ENCODE results near the gene TTC7B. TPM values are rescaled to one million over a fixed set of nuclear protein-coding genes. Genes with fewer than 3 reads are reported as not detected.
"Not testable (repeated sequence)": the region's sequence is repeated elsewhere in the genome, so short reads cannot be mapped to it uniquely, and the experiment has no call there.

The TTC7B gene
- 10.6 TPM for total RNA-seq

- DNase-seq (ENCODE audit: low spot score in 2 of 2) (peak; percentile 92 to 94), FAIRE-seq (no peak)
Observed at GRCh38 chr14:90815822-90816662, at the start of gene TTC7B. Gene TTC7B, minus strand, starts transcription at chr14:90816430. Its CDS starts 135 bp downstream, at chr14:90816295.

- FAIRE-seq (no peak), DNase-seq (ENCODE audit: low spot score in 2 of 2) (no peak)
Observed at GRCh38 chr14:90864741-90865140, 48.5 kb upstream of the TTC7B start.

GRCh38 chr14:90858511-90858910 is 42.3 kb upstream of the TTC7B start:
- DNase-seq (ENCODE audit: low spot score in 2 of 2) (no peak), FAIRE-seq (no peak)

GRCh38 chr14:90857866-90858265 is 41.6 kb upstream of the TTC7B start:
- no peak for FAIRE-seq

GRCh38 chr14:90856115-90856514 is 39.9 kb upstream of the TTC7B start:
- FAIRE-seq; DNase-seq (ENCODE audit: low spot score in 2 of 2): not testable (repeated sequence)

More at GRCh38 chr14:90857866-90858265, 41.6 kb upstream of the TTC7B start:
- no peak for DNase-seq (ENCODE audit: low spot score in 2 of 2)

- no peak for FAIRE-seq
- no peak for DNase-seq (ENCODE audit: low spot score in 2 of 2)
Observed at GRCh38 chr14:90853116-90853515, 36.9 kb upstream of the TTC7B start.

GRCh38 chr14:90851327-90852036 is 35.3 kb upstream of the TTC7B start:
- FAIRE-seq, result peak; percentile 10
- no peak for DNase-seq (ENCODE audit: low spot score in 2 of 2)

- no peak for DNase-seq (ENCODE audit: low spot score in 2 of 2)
- FAIRE-seq, result no peak
Observed at GRCh38 chr14:90850487-90850886, 34.3 kb upstream of the TTC7B start.

GRCh38 chr14:90849787-90850444 is 33.7 kb upstream of the TTC7B start:
- no peak for FAIRE-seq

GRCh38 chr14:90848944-90849731 is 32.9 kb upstream of the TTC7B start:
- FAIRE-seq (no peak), DNase-seq (ENCODE audit: low spot score in 2 of 2) (no peak)

More at GRCh38 chr14:90849787-90850444, 33.7 kb upstream of the TTC7B start:
- no peak for DNase-seq (ENCODE audit: low spot score in 2 of 2)

- no peak for FAIRE-seq
- no peak for DNase-seq (ENCODE audit: low spot score in 2 of 2)
Observed at GRCh38 chr14:90846511-90846910, 30.3 kb upstream of the TTC7B start.

- DNase-seq (ENCODE audit: low spot score in 2 of 2), result no peak
- no peak for FAIRE-seq
Observed at GRCh38 chr14:90844321-90844720, 28.1 kb upstream of the TTC7B start.

- no peak for FAIRE-seq
- peak in 1 of 2 donors; percentile 46 for DNase-seq (ENCODE audit: low spot score in 2 of 2)
Observed at GRCh38 chr14:90842726-90843125, 26.5 kb upstream of the TTC7B start.

GRCh38 chr14:90840667-90841066 is 24.4 kb upstream of the TTC7B start:
- DNase-seq (ENCODE audit: low spot score in 2 of 2); FAIRE-seq: not testable (repeated sequence)

- FAIRE-seq, result no peak
- no peak for DNase-seq (ENCODE audit: low spot score in 2 of 2)
Observed at GRCh38 chr14:90839889-90840266, 23.6 kb upstream of the TTC7B start.

- FAIRE-seq, result no peak
- DNase-seq (ENCODE audit: low spot score in 2 of 2), result no peak
Observed at GRCh38 chr14:90839024-90839888, 23.0 kb upstream of the TTC7B start.

- FAIRE-seq; DNase-seq (ENCODE audit: low spot score in 2 of 2): not testable (repeated sequence)
Observed at GRCh38 chr14:90838531-90838930, 22.3 kb upstream of the TTC7B start.

- DNase-seq (ENCODE audit: low spot score in 2 of 2), result no peak
- no peak for FAIRE-seq
Observed at GRCh38 chr14:90837355-90837754, 21.1 kb upstream of the TTC7B start.

- no peak for DNase-seq (ENCODE audit: low spot score in 2 of 2)
- FAIRE-seq, result no peak
Observed at GRCh38 chr14:90836692-90837063, 20.4 kb upstream of the TTC7B start.

All from frontal cortex (tissue), 4 donors.